ENCODE data around the gene CLNK. TPM values are rescaled to one million over a fixed set of nuclear protein-coding genes. Genes with fewer than 3 reads are reported as not detected.

CLNK gene
- total RNA-seq, 1 donor from 2014 or later, result 0.14 TPM

- DNase-seq (ENCODE audit: low spot score), result peak; percentile 65
These were observed 227.2 kb downstream of the CLNK start, which contains the start of gene ZNF518B for GRCh38 chr4:10457255-10457801. Gene ZNF518B (minus strand): TSS chr4:10457426. CDS start chr4:10446328, 11,098 bp downstream.

GRCh38 chr4:10456595-10457254 lies 227.8 kb downstream of the CLNK start:
- peak; percentile 54 for DNase-seq (ENCODE audit: low spot score)

- DNase-seq (ENCODE audit: low spot score), result no peak
These were observed 228.3 kb downstream of the CLNK start for GRCh38 chr4:10456260-10456594.

- no peak for DNase-seq (ENCODE audit: low spot score)
These were observed 229.4 kb downstream of the CLNK start for GRCh38 chr4:10455133-10455532.

- DNase-seq (ENCODE audit: low spot score), result no peak
These were observed 229.8 kb downstream of the CLNK start for GRCh38 chr4:10454726-10455125.

- DNase-seq (ENCODE audit: low spot score), result no peak
These were observed 230.4 kb downstream of the CLNK start for GRCh38 chr4:10454121-10454520.

- DNase-seq (ENCODE audit: low spot score), result no peak
These were observed 235.6 kb downstream of the CLNK start for GRCh38 chr4:10448991-10449390.

- DNase-seq (ENCODE audit: low spot score), result no peak
These were observed 241.6 kb downstream of the CLNK start for GRCh38 chr4:10442976-10443375.

GRCh38 chr4:10441512-10441911 lies 243.1 kb downstream of the CLNK start:
- DNase-seq (ENCODE audit: low spot score), result no peak

- no peak for DNase-seq (ENCODE audit: low spot score)
These were observed 245.6 kb downstream of the CLNK start for GRCh38 chr4:10438924-10439323.

- no peak for DNase-seq (ENCODE audit: low spot score)
These were observed 246.8 kb downstream of the CLNK start for GRCh38 chr4:10437735-10438134.

Other genes with a start within 250 kb of the CLNK start
- gene ZNF518B, start 227.3 kb downstream of the CLNK start, total RNA-seq, result 23.7 TPM

Data from mucosa of gallbladder (tissue), 1 donor.